Measurements from ENCODE around the gene INIP.

- TF ChIP-seq CTCF (IDR thresholded peaks at IDR 0.05; ENCODE audit: low read depth, low read length) (no peak), EZH2phosphoT487 (IDR thresholded peaks at IDR 0.05; ENCODE audit: low read depth) (no peak)
Measured at GRCh38 chr9:112703304-112703703, 14.6 kb downstream of the INIP start.

Measured in OCI-LY3 (cell line).